GM12801 (cell line): ENCODE results near the gene KCNT1.

Experiments used
- TF ChIP-seq, protein P1 (sequence below): IDR thresholded peaks from one replicate; pipeline ENCODE4 v1.5.1; 2011; ENCODE audit warnings: control low read depth; ENCODE audit not compliant: insufficient read length; ENCODE audit errors: extremely low read depth

The KCNT1 gene

DNA sequence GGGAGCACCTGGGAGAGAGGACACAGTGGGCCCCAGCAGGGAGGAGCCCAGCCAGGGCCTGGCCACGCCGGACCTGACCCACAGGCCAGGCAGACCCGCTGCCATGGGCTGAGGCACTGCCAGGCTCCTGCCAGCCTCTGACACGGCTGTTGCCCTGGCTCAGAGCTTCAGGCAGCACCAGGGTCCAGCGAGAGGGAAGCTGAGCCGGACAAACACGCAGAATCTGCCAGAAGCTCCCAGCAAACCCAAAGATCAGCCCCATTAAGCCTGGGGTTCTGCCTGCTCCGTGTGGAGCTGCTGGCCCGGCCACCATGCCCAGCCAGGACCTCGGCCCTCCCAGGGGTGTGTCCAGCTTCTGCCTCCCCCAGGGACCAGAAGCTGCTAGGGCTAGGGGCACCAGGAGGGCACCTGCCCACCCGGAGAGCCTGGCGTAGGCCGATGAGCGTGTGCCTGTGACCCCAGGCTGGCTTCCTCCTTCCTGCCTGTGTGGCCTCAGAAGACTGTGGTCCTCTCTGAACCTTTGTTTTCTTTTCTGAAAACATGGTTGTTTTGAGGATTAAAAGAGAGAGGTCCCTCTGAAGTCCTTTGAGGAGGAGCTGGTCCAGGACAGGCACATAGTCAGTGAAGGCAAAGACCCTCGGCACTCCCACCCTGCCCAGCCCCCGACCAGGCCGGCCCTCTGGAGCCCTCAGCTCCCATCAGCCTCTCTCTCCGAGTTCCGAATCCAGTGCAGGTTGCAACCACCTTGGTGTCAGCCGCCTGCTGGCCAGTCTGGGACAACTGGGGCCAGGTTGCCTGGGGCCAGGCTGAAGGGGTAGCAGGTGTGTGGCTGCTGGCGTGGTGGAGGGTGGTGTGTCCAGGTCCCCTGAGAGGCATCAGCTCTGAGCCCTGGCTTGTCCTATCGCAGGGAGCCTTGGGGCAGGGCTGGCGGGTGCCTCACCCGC lies 39.6 kb downstream of the KCNT1 start:
- TF ChIP-seq, protein P1, sequence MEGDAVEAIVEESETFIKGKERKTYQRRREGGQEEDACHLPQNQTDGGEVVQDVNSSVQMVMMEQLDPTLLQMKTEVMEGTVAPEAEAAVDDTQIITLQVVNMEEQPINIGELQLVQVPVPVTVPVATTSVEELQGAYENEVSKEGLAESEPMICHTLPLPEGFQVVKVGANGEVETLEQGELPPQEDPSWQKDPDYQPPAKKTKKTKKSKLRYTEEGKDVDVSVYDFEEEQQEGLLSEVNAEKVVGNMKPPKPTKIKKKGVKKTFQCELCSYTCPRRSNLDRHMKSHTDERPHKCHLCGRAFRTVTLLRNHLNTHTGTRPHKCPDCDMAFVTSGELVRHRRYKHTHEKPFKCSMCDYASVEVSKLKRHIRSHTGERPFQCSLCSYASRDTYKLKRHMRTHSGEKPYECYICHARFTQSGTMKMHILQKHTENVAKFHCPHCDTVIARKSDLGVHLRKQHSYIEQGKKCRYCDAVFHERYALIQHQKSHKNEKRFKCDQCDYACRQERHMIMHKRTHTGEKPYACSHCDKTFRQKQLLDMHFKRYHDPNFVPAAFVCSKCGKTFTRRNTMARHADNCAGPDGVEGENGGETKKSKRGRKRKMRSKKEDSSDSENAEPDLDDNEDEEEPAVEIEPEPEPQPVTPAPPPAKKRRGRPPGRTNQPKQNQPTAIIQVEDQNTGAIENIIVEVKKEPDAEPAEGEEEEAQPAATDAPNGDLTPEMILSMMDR = no peak

DNA sequence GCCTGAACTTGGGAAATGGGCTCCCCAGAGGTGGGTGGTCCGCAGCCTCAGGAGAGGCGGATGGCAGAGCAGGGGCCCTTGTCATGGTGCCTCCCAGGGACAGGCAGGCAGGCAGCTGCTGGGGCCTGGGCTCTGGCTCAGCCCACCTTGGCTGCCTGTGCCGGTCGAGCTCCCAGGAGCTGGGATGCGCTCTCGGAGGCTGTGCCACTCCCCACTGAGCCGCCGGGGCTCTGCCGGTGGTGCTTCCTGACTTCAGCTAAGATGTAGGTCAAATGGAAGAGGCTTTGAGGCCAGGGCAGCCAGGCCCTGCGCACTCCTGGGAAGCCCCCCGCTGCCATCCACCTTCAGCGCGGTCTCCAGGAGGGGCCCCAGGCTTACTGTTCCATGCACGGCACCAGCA lies 41.0 kb downstream of the KCNT1 start:
- TF ChIP-seq, protein P1 = no peak

DNA sequence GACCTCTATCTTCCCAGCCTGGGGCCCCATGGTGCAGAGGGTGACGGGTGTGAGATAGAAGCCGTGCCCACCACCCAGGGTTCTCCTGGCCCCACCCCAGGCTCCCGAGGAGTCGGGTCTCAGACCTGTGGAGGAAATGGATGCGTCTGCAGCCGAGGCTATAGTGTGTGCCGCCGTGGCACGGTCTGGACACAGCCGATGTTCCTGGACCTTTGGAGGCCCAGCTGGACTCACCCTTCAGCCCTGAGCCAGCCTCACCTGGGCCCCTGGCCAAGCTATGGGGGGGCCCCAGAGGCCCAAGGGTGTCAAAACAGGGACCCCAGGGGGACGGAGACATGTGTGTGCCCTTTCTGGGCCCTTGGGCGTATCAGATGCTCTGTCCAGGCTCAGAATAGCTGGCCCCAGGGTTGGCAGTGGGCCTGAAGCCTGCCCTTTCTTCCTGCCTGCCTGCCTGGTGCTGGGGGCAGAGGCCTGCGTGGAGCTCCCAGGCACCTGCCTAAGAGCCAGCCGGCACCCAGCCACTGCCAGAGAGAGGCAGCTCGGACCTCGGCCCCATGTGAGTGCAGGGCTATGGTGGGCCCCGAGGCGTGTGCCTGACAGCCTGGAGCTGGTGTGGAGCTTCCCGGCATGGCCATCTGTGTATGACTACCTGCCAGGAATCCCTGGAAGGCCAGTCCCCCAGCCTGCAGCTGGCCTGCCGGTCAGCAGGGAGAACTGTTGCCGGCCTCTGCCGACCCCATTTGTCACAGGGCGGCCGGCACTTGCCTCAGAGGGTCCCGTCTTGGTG lies 41.8 kb downstream of the KCNT1 start:
- TF ChIP-seq, protein P1 = no peak

DNA sequence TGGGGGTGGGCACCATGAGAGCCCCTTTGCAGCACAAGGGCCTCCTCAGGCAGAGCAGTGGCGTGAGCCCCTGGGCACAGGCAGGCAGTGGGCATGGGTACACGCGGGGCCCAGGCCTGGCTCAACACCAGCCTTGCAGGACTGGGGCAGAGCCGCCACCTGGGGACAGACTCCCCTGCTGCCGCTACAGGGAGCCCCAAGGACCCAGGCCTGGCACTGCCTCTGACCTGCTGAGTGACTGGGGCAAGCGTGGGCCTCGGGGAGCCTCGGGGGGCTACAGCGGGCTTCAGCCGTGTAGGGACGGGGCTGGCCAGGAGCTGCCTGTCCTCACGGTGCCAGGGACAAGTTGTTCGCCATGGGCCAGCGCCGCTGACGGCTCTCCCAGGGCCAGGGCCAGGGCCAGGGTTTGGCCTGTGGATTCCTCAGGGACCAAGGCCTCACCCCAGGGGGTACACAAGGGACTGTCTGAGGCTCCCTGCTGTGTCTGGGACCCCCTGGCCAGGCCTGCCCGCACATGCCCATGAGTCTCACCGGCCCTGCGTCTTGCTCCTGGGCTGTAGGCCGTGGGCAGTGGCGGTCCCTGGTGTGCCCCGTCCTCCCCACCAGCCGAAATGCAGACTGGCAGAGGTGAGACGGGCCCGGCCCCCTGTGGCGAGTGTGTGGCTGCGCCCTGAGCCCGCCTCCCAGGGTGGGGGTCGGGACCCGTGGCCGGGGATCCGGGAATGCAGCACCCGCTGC lies 42.5 kb downstream of the KCNT1 start:
- TF ChIP-seq, protein P1 = no peak

DNA sequence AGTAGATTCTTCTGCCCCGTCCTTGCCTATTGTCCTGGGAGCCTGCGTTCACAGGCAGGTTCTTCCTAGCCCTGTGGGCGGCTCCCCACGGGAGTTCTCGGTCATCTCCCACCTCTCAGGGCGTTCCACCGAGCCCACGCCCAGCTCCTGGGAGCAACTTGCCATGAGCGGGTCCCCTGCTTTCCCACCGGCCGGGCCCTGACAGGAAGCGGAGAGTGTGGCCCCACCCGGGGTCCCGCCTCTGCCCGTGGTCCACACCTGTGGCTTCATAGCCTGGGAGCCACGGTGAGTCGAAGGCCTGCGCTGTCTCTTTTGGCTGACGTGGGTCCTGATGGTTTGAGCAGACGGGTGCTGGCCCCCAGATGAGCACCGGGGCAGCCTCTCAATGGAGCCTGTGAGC lies 43.2 kb downstream of the KCNT1 start:
- TF ChIP-seq, protein P1 = no peak

DNA sequence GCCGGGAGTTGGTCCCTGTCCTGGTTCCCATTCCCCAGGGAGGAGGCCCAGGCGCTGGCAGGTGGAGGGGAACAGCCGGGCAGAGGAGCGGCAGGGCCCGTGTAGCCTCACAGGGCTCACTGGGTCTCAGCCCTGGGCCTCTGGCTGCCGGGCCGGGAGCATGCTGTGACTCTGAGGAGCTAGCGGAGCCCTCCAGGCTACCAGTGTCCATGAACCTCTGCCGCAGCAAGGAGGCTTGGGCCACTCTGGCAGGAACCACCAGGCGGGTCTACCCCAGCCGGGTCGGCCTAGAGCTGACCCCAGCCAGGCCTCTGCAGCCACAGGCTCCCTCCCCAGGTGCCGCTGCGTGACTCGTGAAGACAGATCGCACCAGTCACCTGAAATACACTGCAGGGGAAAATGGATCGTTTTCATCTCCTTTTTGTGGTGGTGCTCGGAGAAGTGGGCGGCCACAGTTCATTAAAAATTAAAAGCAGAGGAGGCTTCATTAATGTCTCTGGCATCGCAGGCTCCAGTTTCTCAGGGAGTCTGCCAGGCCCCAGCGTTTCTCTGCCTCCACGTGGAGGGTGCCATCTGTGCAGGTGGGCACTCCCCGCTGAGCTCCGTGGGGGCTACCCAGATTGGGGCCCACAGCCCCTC lies 43.8 kb downstream of the KCNT1 start:
- TF ChIP-seq, protein P1 = no peak
